ENCODE measurements around the gene RAB6B. TPM values are rescaled to one million over a fixed set of nuclear protein-coding genes. Genes with fewer than 3 reads are reported as not detected.

The RAB6B gene
- total and polyA plus RNA-seq, 2 of the 4 experiments (the other 2 are of a cell fraction), result 0.18 to 1.2 TPM

GRCh38 chr3:133831966-133832801, 63.5 kb downstream of the RAB6B start:
- H3K4me2 ChIP-seq (ENCODE audit: low read depth, low read length), result no peak overlapping the region
- no peaks in the 10 kb centered on the region for H3K4me1 ChIP-seq (ENCODE audit: control insufficient read depth, insufficient read depth, low read length)
- 52% methylated on average over 5 of the region's 13 CpGs; no CpG with 5 or more reads in 1 of the 2 experiments for WGBS, 2 experiments (ENCODE audit: extremely low coverage in 2 of 2, insufficient read length in 1 of 2)
- ATAC-seq (ENCODE audit: low read depth) (no peak), DNase-seq (no peak)
- H3K18ac ChIP-seq (ENCODE audit: low read depth, low read length), result no peak overlapping the region
- intact Hi-C loops (cut with micrococcal nuclease) (no loop called here), in situ Hi-C loops (cut with MboI; ENCODE audit: low sequenced_read_pairs) (no loop called here), dilution Hi-C loops (cut with HindIII; ENCODE audit: low sequenced_read_pairs, unreplicated experiment) (no loop called here)
- no peak overlapping the region for H2BK20ac ChIP-seq (ENCODE audit: low read depth, low read length)
- no peaks in the 10 kb centered on the region for H4K20me1 ChIP-seq (ENCODE audit: insufficient read depth, low read length)
- ChIA-PET CTCF (interaction anchor here (1.4 kb wide), 1 partner anchor 10 kb away, joined by 3 read pairs; no protein-coding TSS in a partner anchor), POLR2A (ENCODE audit: unreplicated experiment) (no interaction called here)
- H2AK5ac ChIP-seq (ENCODE audit: low read depth, low read length), result no peak overlapping the region
- H3K4ac ChIP-seq (ENCODE audit: low read depth, low read length), result no peak overlapping the region
- TF ChIP-seq MAZ (IDR thresholded peaks at IDR 0.05; ENCODE audit: borderline replicate concordance, low read depth, low read length) (no peak), FOS (IDR thresholded peaks at IDR 0.05; ENCODE audit: low read depth, low read length) (no peak), RCOR1 (IDR thresholded peaks at IDR 0.05; ENCODE audit: insufficient replicate concordance, low read length) (no peak), CEBPB (IDR thresholded peaks at IDR 0.05; ENCODE audit: low read depth, low read length) (no peak), RAD21 (IDR thresholded peaks at IDR 0.05; ENCODE audit: low read length) (no peak), ELK1 (IDR thresholded peaks at IDR 0.05; ENCODE audit: borderline replicate concordance, low read depth, low read length) (no peak), SMC3 (IDR thresholded peaks at IDR 0.05; ENCODE audit: low read depth, low read length) (no peak), NFE2L2 (IDR thresholded peaks at IDR 0.05; ENCODE audit: low read depth, low read length) (no peak), USF2 (IDR thresholded peaks at IDR 0.05; ENCODE audit: low read depth, low read length) (no peak), CHD1 (IDR thresholded peaks at IDR 0.05; ENCODE audit: low read depth, low read length) (no peak), MXI1 (IDR thresholded peaks at IDR 0.05; ENCODE audit: borderline replicate concordance, low read depth, low read length) (no peak)
- no peak overlapping the region for H4K8ac ChIP-seq (ENCODE audit: low read depth in 2 of 2, low read length in 2 of 2)
- no peak overlapping the region for H2AFZ ChIP-seq (replicated peaks; ENCODE audit: low read length, poor library complexity)
- no peak overlapping the region for H2AK9ac ChIP-seq (replicated peaks; ENCODE audit: low read depth, low read length, poor library complexity)
- no peak overlapping the region for H3K9ac ChIP-seq (ENCODE audit: low read depth, low read length)
- no peak overlapping the region for H2BK5ac ChIP-seq (ENCODE audit: low read depth, low read length, poor library complexity, severe bottlenecking)
- no peak overlapping the region for H3K14ac ChIP-seq (replicated peaks; ENCODE audit: low read depth, low read length)
- no peaks in the 10 kb centered on the region for H3K9me3 ChIP-seq (ENCODE audit: control insufficient read depth, insufficient read depth, low read length)
- H4K91ac ChIP-seq (ENCODE audit: insufficient read depth, low read depth, low read length), result no peak overlapping the region
- no peaks in the 10 kb centered on the region for H3K9me1 ChIP-seq (ENCODE audit: insufficient read depth, low read length)
- H3K27me3 ChIP-seq (ENCODE audit: control insufficient read depth, insufficient read depth, low read length), result peaks cover 8% of the 10 kb centered on the region
- no TSS peak for BruUV-seq (replicated peaks)
- no peak overlapping the region for H2BK15ac ChIP-seq (ENCODE audit: low read depth, low read length)
- H3K27ac ChIP-seq (ENCODE audit: insufficient read depth, low read length), result no peak overlapping the region
- H3K56ac ChIP-seq (ENCODE audit: extremely low read depth, insufficient read depth, low read length), result no peak overlapping the region
- H3K36me3 ChIP-seq (ENCODE audit: control insufficient read depth, insufficient read depth, low read length), result no peaks in the 10 kb centered on the region
- H2BK120ac ChIP-seq (ENCODE audit: low read depth, low read length), result no peak overlapping the region
- no peak overlapping the region for H4K5ac ChIP-seq (ENCODE audit: low read depth, low read length)
- H3K23ac ChIP-seq (ENCODE audit: low read depth, low read length), result no peak overlapping the region
- H3K4me3 ChIP-seq (ENCODE audit: insufficient read depth, low read depth, low read length), result no peak overlapping the region
- H3K79me1 ChIP-seq (ENCODE audit: low read depth in 1 of 2, low read length in 2 of 2), result no peaks in the 10 kb centered on the region
